NCI-H460 (cell line): ENCODE measurements around the gene NIN. TPM values are rescaled to one million over a fixed set of nuclear protein-coding genes. Genes with fewer than 3 reads are reported as not detected.

Experiments
- DNase-seq: peaks from one replicate; pipeline ENCODE4 v3.0.0-alpha.2; 2016; ENCODE audit warnings: low read depth; ENCODE audit errors: extremely low read depth
- polyA plus RNA-seq: library from polyadenylated mRNA; depleted of rRNA; stranded (reverse); fragments of >200 nt; gene quantifications from 2 replicates; pipeline ENCODE4 v1.2.3, GENCODE V29; 2014; cell fraction: nucleus; rRNA removed
- total RNA-seq: library from RNA; depleted of rRNA; stranded (reverse); fragments of >200 nt; shearing (Covaris generic); gene quantifications from 2 replicates; pipeline ENCODE4 v1.2.3, GENCODE V29; 2014; rRNA removed

The NIN gene, protein sequence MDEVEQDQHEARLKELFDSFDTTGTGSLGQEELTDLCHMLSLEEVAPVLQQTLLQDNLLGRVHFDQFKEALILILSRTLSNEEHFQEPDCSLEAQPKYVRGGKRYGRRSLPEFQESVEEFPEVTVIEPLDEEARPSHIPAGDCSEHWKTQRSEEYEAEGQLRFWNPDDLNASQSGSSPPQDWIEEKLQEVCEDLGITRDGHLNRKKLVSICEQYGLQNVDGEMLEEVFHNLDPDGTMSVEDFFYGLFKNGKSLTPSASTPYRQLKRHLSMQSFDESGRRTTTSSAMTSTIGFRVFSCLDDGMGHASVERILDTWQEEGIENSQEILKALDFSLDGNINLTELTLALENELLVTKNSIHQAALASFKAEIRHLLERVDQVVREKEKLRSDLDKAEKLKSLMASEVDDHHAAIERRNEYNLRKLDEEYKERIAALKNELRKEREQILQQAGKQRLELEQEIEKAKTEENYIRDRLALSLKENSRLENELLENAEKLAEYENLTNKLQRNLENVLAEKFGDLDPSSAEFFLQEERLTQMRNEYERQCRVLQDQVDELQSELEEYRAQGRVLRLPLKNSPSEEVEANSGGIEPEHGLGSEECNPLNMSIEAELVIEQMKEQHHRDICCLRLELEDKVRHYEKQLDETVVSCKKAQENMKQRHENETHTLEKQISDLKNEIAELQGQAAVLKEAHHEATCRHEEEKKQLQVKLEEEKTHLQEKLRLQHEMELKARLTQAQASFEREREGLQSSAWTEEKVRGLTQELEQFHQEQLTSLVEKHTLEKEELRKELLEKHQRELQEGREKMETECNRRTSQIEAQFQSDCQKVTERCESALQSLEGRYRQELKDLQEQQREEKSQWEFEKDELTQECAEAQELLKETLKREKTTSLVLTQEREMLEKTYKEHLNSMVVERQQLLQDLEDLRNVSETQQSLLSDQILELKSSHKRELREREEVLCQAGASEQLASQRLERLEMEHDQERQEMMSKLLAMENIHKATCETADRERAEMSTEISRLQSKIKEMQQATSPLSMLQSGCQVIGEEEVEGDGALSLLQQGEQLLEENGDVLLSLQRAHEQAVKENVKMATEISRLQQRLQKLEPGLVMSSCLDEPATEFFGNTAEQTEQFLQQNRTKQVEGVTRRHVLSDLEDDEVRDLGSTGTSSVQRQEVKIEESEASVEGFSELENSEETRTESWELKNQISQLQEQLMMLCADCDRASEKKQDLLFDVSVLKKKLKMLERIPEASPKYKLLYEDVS (N-terminal part only)
- total RNA-seq, result 25.6 and 31.7 TPM in 2 replicates
- 13.1 and 15.9 TPM in 2 replicates for polyA plus RNA-seq

DNA sequence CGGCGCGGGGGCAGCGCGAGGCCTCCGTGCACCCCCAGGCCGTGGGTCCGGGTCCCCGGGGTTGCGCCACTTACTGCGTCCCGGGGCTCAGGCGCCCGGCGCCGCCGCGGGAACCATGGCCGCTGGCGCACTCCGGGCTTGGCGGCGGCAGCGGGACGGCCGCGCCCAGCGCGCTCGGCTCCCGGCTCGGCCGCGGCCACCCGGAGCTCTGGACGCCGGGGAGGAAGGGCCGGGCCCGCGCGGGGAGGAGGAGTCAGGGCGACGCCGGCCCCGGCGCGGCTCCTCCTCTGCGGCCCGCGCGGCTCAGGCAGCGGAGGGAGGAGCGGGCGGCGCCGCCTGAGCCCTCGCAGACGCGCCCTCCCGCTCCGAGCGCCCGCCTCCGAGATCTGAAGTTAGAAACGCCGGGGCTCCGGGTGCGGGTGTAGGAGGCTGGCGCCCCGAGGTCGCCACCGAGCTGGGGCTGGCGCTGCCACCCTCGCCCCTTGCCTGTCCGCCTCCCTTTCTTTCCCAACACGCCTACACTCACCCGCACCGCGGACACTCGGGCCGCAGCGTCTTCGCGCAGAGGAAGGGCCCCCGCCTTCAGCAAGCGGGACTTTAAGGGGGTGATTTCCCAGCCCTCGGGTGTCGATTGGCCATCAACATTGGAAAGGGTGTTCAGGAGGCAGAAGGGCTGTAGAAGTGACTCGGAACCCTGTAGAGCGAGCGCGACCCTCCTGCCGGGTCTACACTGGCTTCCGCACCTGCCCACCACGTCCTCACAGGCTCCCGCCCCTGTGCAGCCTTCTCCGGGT lies at the start of gene NIN:
Gene NIN (minus strand): TSS at position 231 of the 794 bp plus-strand sequence. CDS start 9,106 bp downstream, outside the sequence.
- peak; percentile 76 for DNase-seq

DNA sequence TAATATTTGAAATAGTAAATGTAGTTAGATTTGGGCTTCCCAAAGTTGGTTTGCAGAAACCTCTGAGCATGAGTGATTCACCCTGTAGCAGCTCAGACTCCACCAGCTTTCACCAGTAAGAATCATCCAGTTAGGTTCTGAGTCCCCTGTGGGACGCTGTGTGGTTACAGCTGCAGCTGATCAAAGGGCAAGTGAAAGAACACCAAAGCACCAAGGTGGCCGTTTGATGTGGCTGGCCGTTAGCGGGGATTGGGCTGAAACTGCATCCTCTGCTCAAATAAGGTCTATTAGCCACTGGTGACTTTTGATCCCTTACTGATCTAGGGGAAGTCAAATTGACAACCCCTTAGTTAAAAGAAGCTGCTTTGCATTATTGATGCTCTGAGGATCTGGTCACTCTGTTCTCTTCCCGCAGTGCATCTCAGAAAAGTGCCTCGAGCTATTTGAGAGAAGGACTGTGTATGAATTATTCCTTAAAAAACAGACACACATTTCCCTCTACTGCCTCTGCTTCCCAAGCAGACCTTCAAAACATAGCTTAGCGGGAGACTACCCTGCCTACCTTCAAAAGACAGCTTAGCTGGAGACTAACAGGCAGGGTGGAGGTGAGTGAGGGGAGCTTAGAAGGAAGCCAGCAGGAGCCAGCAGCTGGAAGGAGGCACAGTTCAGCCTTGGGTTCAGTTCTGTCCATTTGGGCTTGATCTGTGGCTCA lies 44.6 kb upstream of the NIN start:
- no peak for DNase-seq

DNA sequence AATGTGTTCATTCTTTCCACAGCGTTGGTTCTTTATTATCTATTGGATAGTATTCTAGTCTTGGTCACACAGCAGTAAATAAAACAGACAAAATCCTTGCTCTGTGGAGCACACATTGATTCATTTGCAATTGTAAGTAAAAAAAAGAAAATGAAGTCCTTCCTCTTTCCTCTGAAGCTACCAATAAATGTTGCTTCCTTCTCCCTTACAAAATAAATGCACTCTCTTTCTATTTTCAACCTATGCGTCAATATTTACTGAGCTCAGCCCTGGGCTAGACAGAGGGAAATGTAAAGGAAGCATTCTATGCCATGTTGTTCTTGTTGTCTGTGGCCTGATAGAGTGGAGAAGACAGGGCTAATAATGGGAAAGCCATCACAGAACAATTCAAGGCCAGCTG lies 43.8 kb upstream of the NIN start:
- DNase-seq, result no peak

DNA sequence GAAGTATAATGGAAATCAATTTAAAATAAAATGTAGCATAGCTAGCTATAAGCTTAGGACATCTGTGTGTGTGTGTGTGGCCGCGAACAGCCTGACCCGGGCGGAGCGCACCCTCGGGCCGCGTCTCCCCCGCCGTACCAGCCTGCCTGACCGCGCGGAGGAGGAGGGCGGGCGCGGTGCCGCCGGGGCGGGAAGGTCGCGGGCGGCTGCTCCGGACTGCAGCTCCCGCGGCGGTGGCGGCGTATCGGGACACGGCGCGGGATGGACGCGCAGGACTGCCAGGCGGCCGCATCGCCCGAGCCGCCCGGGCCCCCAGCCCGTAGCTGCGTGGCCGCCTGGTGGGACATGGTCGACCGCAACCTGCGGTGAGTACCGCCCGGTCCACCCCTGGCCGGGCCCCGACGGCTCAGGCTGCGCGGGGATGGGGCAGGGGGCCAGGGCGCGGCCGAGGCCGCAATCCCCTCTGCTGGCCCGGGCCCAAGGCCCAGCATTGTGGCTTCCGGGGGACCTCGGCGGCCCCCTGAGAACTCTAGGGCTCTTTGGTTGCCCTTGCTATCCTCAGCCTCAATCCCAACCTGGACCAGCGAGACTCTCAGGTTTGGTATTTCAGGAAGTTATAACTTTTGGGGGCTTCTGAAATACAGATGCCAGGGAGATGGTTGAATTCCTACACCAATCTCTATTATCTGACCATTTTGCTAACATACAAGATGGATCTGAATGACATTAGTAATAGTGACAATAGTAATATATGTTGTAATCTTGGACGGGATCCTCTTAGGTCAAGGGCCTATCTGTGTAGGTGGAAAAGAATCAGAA lies 41.2 kb upstream of the NIN start, which contains the start of gene ABHD12B:
Gene ABHD12B (plus strand): TSS at position 140 of the 819 bp plus-strand sequence. CDS start 122 bp downstream, at position 262.
- DNase-seq, result no peak

DNA sequence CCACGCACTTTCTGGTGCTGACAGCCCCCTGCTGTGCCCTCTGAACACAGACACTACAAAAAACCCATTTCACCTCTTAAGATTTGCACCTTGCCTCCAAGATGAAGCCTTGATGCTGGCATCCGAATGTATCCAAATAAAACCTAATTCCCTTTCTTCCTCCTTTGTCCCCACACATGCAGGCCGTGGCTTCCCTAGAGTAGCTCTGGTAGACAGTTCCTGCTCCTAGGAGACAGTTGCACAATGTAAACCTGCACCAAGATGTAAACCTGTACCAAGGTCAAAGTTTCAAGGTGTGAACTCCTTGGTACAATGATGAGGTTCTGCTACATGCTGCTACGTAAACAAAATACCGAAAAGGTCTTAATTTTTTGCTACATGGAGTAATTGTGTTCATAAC lies 40.3 kb upstream of the NIN start:
- DNase-seq, result no peak

DNA sequence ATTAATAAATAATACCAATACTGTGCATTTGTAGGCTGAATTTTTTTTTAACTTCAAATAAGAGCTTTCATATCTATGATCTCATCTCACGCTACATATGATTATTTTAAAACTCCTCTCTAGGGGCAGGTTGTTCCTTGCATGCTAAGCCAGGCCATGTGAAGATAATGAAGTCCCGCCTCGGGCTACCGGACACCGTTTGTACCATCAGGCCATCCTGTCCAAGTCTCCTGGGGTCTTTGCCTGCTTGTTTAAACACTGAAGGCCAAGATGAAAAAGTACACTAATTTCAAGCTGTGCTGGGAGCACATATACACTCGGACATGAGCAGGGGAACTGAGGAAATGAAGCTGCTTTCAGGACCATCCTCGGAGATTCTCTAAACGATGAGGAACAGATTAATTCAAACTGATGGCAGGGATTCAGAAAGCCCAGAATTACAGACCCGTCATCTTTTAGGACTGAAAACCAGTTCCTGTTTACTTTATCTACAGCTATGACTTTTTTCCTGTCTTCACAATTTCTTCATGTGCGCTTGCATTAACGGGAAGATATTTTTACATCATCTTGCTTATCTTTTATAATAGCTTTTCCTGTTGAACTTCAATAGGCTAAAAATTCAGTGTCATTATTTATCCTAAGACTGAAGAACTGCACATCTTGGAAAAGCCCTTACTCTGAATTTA lies 34.6 kb upstream of the NIN start:
- no peak for DNase-seq

DNA sequence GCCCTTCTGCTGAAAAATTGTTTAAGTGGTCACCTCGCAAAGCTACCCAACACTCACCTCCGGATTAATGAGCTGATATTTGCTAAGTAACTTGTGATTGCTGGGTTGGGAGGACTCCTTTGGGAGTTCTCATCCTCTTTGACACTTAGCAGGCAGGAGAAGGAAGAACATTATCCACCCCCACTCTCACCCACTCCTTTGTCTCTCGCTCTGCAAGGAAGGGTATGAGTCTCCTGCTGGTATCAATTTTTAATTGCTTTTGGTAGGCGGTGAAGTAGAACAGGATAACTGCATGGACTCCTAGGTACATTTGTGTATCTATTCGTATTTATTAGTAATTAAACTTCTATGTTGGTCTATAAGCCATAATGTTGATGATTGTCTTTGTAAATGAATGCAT lies 34.0 kb upstream of the NIN start:
- no peak for DNase-seq

DNA sequence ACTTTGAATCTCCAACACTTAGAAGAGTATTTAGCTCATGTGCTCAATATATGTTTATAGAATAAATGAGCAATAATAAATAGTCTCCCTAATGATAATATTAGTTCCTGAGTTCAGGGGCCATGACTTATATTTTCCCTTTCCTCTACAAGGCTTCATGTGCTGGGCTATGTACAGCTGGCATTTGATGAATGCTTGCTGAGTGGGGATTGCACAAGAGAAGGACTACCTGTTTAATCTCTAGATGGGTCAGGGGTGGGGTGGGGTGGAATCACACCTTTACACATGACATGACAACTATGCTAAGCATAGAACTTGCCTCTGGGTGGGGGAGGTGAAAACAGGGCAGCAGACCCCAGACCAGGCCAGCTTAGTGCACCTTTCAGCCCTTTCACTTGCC lies 33.3 kb upstream of the NIN start:
- no peak for DNase-seq

DNA sequence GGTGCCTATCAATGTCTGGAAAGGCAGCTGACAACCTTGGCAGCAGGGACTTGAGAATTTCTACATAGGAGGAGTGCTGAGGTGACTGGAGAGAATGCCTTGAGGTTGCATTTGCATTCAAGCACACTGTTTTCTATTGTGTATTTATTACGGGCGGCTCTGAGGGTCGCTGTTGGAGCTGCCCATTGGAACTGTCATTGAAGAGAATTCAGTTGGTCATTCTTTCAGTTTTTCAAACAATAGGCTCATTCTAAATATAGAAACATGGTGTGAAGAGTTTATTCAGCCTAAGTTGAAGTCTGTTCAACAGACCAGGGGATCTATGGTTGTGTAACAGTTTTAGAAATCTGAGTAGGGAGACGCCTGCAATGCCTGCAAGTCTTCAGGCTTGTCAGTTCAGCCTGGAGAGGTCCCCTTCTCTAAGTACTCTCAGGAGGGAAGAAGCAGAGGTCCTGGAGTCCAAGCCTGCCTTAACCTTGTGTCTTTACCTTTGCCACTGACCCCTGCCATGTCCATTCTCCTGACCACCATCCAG lies 31.1 kb upstream of the NIN start:
- DNase-seq, result no peak

DNA sequence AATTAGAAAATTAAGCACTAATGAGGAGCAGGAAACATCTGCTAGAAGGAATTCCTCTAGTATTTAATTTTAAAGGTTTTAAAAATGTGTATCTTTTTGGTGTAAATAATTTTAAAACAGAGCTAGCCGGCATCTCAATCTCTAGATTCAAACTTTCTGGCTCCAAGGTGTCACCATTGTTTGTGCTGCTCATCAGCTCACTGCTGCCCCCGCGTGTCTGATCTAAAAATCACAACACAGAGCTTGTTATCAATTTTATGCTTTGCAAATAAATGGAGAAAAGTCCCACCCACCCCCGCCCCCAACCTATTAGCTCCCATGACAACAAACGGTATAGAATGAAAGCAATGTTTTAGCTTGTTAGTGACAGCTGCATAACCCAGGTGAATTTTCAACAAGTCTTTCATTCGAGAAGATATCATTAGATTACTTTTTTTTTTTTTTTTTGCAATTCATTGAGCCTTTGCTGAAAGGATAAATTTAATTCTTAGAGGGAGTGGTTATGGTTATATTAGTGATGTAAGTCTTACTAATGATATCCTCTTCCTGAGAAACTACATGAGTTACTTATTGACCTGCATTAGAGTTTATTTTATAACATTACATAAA lies 29.6 kb upstream of the NIN start:
- peak; percentile 83 for DNase-seq

DNA sequence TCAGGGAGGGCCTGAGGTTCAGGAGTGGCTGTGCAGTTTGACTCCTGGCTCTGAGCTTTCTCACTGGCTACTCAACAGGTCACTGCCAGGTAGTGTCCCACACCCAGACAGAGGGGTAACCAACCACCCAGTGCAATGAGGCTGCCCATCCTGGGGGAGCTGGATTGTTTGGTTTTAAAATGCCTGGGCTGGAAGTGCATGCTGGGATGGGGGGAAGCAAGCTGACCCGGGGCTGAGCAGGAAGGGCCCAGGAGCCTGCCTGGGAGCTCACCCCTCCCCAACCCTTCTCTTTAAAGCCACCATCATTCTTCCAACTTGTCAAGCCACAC lies 28.3 kb upstream of the NIN start:
- DNase-seq, result no peak

DNA sequence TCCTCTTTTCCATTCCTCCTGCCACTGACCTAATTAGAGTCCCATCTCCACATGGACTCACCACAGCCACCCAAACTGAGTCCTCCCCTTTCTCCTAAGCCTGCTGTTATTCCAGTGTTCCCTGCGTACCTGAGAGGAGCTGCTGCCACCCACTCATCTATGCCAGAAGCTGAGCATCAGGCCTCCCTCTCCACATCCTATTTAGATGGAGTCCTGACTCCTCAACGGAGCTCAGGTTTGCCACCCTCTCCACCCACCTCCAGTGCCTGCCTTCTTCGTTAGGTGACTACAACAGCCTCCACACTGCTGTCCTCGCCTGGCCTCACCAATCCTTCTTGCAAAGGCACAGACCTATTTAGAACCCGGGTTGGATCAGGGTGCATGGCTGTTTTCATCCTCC lies 25.7 kb upstream of the NIN start:
- no peak for DNase-seq

DNA sequence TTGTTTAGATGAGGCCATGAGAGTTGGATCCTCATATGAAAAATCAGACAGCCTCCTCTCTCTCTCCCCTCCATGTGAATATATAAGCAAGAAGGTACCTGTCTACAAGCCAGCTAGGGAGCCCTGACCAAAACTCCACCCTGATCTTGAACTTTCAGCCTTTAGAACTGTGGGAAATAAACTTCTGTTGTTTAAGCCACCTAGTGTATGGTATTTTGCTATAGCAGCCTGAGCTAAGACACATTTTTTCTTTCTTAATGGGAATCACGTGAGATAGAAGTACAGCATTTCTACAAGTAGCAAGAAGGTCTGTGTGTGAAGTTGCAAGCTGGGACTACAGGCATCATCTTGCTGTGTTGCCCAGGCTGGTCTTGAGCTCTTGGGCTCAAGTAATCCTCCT lies 24.6 kb upstream of the NIN start:
- no peak for DNase-seq

DNA sequence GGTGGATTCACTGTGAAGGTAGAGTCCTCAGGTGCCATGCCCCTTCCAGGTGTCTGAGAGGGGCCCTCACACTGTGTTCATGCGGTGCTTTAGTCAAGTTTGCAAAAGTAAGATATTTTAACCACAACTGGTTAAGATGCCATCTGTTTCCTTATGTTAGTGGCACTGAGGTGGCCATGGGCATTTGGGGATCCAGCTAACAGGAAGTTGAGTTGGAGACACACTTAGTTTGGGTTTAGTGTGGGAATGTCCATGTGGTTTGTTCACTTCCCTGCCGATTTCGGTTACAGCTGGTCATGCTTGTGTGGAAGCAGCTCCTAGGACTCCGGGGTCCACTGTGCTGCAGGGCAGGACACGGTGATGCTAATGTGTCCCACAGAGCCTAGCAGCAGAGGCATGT lies 23.6 kb upstream of the NIN start:
- no peak for DNase-seq

DNA sequence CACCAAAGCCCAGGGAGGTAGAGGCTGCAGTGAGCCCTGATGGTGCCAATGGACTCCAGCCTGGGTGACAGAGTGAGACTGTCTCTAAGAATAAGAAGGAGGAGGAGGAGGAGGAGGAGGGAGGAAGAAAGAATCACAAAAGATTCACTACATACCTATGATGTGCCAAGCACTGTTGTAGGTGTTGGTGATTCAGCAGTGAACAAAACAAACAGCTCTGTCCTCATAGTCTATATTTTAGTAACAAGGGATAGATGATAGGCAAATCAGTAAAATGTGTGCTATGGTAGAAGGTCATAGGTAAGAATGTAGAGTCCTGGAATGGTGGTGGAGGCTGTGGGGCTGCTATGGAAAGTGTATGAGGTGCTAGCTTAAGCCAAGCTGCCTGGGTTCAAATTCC lies 22.9 kb upstream of the NIN start:
- DNase-seq, result no peak

DNA sequence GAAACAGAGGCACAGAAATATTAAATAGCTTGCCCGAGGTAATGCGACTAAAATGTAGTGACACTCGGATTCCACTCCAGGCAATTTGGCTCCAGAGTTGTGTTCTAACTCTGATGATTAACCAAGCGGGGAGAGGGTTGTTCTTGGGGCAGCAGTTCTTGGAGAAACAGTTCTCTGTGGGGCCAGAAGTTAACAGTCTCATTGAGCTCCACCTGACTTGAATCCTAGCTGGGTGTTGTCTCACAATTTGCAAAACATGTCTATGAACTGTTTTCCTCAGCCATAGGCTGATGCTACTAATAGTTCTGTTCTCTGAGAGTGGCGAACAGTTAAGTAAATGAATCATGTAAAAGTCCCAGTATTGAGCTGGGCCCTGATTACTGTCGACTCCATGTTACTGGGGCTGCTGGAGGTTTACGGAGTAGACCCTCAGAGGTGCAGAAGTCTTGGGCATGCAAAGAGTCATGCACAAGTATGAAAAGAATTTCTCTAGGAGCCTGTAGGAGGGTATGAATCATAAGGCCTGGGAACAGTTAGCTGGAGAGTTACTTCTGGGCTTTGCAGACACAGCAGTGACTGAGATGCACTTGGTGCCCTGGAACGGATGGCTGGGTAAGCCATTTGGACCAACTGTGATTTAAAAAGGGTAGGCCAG lies 15.4 kb upstream of the NIN start:
- no peak for DNase-seq

DNA sequence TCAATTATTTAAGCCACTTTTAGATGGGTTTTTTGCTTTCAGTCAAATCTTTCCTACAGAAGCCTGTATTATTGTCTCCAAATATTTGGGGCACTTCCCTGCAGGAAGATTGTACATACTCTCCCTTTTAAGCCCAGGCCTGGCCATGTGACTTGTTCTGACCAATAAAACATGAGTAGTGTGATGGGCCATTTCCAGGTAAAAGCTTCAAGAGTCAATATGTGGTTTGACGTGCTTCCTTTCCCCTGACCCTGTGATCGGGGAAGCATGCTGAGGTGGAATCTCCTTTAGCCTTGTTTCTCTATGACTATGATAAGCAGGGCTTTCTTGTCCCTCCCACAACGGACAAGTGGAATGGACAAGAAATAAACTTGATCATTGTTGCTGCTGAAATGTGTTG lies 14.2 kb upstream of the NIN start:
- no peak for DNase-seq
